HG03342 (cell line): ENCODE results near the gene SERPINA1.
"Not testable (repeated sequence)": the region's sequence is repeated elsewhere in the genome, so short reads cannot be mapped to it uniquely, and the experiment has no call there.

ENCODE experiments used
- ATAC-seq: cut with Tn5 transposase; IDR thresholded peaks from one replicate; pipeline ENCODE4 v1.9.1; 2021; ENCODE audit warnings: mild to moderate bottlenecking, moderate library complexity; ENCODE audit not compliant: unreplicated experiment

SERPINA1 gene

GRCh38 chr14:94388384-94389103 is at the start of gene SERPINA1:
Gene SERPINA1 (minus strand): TSS chr14:94388602. CDS start chr14:94383237, 5,365 bp downstream.
- ATAC-seq = no peak

- ATAC-seq = no peak
These were observed 40.2 kb upstream of the SERPINA1 start for GRCh38 chr14:94428610-94429009.

- ATAC-seq = no peak
These were observed 38.7 kb upstream of the SERPINA1 start for GRCh38 chr14:94427016-94427613.

GRCh38 chr14:94426526-94426925 is 38.1 kb upstream of the SERPINA1 start:
- no peak for ATAC-seq

GRCh38 chr14:94424371-94424770 is 36.0 kb upstream of the SERPINA1 start:
- ATAC-seq = no peak

GRCh38 chr14:94423453-94424056 is 35.2 kb upstream of the SERPINA1 start:
- peak; percentile 62 for ATAC-seq

GRCh38 chr14:94421316-94421715 is 32.9 kb upstream of the SERPINA1 start:
- ATAC-seq = no peak

DNA sequence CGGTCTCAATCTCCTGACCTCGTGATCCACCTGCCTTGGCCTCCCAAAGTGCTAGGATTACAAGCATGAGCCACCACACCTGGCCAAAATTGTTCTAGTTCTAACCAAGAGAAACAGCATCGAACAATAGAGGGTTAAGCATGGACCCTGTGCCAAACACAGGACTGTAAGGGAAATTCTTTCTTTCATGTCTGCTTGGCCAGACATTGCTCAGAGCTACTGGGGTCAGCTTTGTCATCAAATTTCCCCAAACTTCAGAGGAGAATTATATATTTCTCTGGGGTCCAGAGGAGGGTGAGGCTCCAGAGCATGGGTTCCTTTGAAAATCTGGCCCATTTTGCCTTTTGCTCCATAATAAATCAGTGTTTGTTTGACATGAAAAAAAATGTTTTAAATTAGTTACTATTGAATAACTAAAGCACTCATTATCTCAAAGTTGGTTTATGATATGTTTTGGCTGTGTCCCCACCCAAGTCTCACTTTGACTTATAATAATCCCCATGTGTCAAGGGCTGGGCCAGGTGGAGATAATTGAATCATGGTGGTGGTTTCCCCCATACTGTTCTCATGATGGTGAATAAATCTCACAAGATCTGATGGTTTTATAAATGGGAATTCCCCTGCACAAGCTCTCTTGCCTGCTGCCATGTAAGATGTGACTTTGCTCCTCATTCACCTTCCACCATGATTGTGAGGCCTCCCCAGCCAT is 29.2 kb upstream of the SERPINA1 start:
- not testable (repeated sequence) for ATAC-seq

DNA sequence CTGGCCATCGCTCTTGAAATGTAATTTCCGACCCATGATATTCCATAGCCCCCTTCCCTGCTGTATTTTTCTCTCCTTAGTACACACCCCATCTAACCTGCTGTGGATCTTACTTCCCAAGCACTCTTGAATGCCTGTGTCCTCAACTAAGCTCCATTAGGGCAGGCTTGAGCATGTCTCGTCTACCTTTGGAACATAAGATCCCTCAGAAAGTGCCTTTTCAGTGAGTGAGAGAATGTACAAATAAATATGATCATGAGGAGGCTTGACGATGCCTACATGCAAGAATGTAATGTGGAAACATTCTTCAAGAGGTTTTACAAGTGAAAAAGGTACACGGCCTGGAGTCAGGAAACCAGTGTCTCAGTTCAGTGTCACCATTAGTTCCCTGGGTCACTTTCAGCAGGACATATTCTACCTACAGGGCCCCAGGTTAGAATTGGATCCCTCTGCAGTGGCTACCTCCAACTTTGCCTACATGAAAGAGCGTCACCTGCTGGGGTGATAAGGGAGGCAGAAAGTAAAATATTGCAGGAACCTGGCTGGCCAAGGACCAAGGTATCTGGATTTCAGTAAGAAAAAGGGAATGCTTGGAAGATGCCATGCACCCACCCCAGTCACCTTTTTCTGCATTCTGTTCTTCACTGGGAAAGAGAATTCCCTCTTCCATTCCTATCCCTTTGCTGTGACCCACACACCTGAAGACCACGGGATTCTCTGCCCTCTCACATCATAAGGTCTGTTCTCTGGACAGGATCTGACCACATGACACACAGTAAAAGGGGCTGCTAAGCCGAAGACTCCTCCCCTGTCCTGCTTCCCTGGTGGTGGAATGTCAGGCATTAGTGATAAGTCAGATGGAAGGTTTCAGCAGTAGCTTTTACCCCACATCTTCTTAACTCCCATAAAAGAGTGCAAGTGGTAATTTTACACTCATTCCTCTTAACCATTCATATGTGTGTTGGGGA is 24.6 kb upstream of the SERPINA1 start:
- no peak for ATAC-seq

GRCh38 chr14:94411638-94412037 is 23.2 kb upstream of the SERPINA1 start:
- no peak for ATAC-seq

DNA sequence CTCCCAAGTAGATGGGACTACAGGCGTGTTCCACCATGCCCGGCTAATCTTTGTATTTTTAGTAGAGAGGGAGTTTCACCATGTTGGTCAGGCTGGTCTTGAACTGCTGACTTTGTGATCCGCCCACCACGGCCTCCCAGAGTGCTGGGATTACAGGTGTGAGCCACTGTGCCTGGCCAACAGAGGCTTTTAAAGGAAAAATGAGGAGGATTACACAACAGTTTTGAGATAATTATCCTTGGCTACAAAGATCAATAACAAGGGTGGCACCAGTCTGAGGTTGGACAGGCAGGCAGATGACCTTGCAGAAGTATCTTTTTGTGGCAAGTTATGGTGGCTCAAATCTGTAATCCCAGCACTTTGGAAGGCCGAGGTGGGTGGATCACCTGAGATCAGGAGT is 21.0 kb upstream of the SERPINA1 start:
- not testable (repeated sequence) for ATAC-seq

DNA sequence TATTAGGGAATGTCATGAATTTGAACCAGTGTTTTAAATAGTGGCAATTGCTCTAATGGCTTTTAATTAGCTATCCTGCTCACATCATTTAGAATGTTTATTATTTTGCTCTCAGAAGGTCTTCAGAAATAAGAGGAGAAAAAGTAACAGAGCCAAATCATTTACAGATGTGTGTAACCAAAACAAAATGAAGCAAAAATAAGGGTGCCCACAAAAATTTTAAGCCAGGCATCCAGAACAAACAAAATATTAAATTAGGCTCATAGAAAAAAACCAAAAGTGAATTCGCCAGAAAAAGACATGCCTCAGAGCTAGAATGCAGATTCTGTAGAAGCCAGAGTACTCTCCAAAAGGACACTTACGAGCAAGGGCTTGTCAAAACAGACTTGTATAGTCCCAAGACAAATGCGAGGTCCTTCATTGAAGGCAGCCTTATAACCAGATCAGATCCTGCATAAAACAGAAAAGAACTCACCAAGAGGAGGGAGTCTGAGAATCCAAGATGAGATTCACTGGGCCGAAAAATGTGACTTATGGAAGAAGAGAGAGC is 20.2 kb upstream of the SERPINA1 start:
- ATAC-seq = no peak

DNA sequence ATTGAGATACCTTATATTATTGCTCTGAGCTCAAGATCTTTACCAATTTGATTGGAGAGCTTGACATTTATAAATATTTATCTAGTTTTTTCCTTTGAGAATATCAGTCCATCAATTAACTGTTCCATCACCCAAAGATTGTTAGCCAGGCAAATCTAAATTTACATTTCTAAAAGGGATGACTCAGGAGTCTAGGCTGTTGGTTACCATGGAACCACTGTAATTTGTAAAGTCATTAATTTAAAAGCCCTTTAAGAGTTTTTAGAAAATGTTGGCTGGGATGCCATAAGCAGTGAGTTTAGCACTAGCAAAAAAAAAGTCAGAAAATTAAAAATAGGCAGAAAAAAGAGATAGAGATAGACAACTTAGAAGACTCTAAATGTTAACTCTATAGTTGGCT is 19.5 kb upstream of the SERPINA1 start:
- no peak for ATAC-seq

DNA sequence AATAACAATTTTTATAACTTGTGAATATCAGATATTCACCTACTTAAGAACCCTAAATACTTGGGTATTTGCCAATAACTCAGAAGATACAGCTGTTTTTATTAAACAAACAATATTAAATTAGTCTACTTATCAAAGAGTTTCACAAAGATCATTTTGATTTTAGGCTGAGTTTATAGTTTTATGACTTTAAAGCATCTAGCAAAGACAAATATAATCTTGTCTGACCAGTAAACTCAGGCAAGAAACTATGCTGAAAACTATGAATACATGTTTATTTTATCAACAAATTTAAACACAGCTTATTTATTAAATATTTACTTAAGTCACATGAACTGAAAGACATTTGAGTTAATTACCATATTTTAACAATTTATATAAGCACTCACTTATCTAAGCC is 18.5 kb upstream of the SERPINA1 start:
- ATAC-seq = no peak

DNA sequence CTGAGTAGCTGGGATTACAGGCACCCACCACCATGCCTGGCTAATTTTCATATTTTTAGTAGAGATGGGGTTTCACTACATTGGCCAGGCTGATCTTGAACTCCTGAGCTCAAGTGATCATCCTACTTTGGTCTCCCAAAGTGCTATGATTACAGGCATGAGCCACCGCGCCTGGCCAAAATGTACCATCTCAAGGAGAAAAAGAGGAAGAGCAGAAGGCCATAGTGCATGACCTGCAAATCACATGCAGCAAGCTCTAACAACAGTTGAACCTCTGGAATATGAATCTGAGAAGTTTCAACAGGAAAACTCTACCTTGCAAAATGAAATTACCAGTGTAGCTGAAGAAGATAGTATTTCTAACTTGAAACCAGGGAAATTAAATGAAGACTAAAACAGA is 17.1 kb upstream of the SERPINA1 start:
- ATAC-seq = no peak

DNA sequence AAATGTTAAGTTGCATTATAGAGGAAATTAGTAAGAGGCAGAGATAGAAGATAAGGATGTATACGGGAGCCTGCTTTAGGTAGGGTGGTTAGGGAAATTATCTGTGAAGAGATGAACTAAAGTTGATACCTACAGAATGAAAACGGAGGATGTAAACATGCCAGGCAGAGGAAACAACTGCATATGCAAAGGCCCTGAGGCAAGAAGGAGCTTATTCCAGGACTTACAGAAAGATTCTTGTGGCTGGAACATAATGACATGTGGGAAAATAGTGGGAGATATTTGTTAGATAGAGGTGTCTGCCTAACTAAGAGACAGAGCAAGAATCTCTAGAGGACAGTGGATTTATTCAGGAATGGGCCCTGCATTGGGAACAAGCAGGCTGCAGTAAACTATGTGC is 16.2 kb upstream of the SERPINA1 start:
- ATAC-seq = no peak

- no peak for ATAC-seq
These were observed 15.0 kb upstream of the SERPINA1 start for GRCh38 chr14:94403312-94403932.

DNA sequence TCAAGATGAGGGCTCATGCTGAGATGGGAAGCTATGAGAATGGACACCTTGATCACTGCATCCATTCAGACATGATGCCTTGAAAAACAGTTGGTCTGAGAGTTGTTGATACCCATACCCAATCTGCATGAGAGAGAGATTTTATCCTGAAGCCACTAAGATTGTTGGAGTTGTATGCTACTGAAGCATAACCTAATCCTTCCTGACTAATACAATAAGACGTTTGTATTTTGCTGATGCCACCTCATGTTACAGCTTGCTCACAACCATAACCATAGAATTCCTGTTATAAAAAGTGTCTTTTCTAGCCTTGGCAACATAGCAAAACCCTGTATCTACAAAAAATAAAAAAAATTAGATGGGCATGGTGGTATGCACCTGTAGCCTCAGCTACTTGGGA is 12.7 kb upstream of the SERPINA1 start:
- ATAC-seq = no peak

DNA sequence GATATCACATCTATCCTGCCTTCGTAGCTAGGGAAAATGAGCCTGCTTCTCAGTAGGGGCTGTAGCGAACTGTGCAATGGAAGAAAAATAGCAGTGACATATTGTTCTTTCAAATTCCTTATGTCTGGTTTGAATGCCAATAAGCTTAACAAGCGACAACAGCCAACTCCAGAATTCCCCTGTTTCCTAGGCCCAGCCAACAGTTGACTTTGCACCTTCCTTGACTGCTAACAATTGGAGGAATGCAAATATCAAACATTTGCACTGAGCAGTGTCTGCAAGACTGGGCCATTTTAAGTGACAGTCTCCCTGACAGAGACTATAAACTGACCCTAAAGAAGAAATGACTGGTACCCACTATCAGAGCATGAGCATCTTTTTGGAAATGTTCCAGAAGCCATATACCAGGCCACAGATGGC is 12.0 kb upstream of the SERPINA1 start:
- ATAC-seq = no peak

- no peak for ATAC-seq
These were observed 10.1 kb upstream of the SERPINA1 start for GRCh38 chr14:94398536-94398935.
